ENCODE measurements around the gene ABCB6. TPM values are rescaled to one million over a fixed set of nuclear protein-coding genes. Genes with fewer than 3 reads are reported as not detected.

ABCB6 gene
- total and polyA plus RNA-seq, 2 of the 8 experiments (the other 6 are each of a cell fraction or from before 2014, with no cell fraction given): 44.9 to 50.6 TPM

DNA sequence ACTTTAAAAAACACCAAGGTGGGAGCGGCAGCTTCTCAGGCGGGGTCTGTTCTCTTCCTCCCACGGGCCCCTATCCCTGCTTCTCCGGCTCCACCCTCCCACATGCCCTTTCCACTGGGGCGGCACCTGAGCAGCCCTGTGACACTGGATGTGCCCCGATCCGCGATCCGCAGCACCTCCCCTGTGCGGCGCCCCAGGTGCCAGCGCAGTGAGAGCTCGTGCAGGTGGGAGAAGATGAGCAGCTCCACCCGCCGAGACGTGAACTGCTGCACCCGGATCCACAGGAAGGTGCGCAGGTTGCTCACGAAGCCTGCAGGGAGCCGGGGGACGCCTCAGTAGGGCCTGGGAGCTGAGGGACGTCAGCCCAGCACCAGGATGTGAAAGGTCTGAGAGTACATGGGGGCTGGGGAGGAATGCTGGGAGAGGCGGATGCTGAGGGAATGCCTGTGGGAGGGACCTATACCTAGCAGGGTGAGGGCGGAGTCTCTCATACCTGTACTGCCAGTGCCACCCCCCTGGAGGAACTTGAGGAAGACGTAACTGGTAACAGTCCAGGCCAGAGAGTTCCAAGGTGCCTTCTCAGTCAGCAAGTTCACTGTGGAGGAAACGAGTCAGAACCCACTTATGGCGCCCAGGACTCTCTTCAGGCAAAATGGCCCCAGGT is 2.8 kb downstream of the ABCB6 start (continued):
- TF ChIP-seq KDM4A (IDR thresholded peaks at IDR 0.05; ENCODE audit: low read depth, low read length, severe bottlenecking) (no peak), NRF1 (IDR thresholded peaks at IDR 0.05; ENCODE audit: low read depth, low read length) (no peak), MAFK (IDR thresholded peaks at IDR 0.05; ENCODE audit: low read depth, low read length) (no peak), KDM1A (IDR thresholded peaks at IDR 0.05; ENCODE audit: borderline replicate concordance, low read length) (no peak), TAF7 (optimal IDR thresholded peaks at IDR 0.05; ENCODE audit: borderline replicate concordance, low read depth, low read length) (no peak), EZH2 (IDR thresholded peaks at IDR 0.05; ENCODE audit: low read depth, low read length, severe bottlenecking) (no peak), POU5F1 (IDR thresholded peaks at IDR 0.05; ENCODE audit: low read depth, low read length) (no peak), EP300 (IDR thresholded peaks at IDR 0.05; ENCODE audit: borderline replicate concordance in 1 of 2, low read depth in 2 of 2, low read length in 2 of 2) (no peak), SIN3A (conservative IDR thresholded peaks at IDR 0.05 in 1 of 2, IDR thresholded peaks at IDR 0.05 in 1 of 2; ENCODE audit: low read depth in 1 of 2, low read length in 2 of 2) (no peak)

Data from H1 (cell line).